ENCODE measurements around the gene F13A1.
A peak's percentile ranks its signal among the peaks of the same experiment; 100 is the strongest.
"Not testable (repeated sequence)": the region's sequence is repeated elsewhere in the genome, so short reads cannot be mapped to it uniquely, and the experiment has no call there.

The F13A1 gene

GRCh38 chr6:6317825-6318733, 2.4 kb downstream of the F13A1 start:
- no peak for DNase-seq (ENCODE audit: low read depth in 2 of 2)

GRCh38 chr6:6317386-6317785, 3.1 kb downstream of the F13A1 start:
- no peak for DNase-seq (ENCODE audit: low read depth in 2 of 2)

- DNase-seq (ENCODE audit: low read depth in 2 of 2): peak in 1 of 2 donors; percentile 15
Observed at GRCh38 chr6:6315660-6316059, 4.8 kb downstream of the F13A1 start.

- DNase-seq (ENCODE audit: low read depth in 2 of 2): no peak
Observed at GRCh38 chr6:6314596-6314995, 5.9 kb downstream of the F13A1 start.

GRCh38 chr6:6312901-6313441, 7.5 kb downstream of the F13A1 start:
- DNase-seq (ENCODE audit: low read depth in 2 of 2): no peak

GRCh38 chr6:6305575-6305974, 14.9 kb downstream of the F13A1 start:
- no peak for DNase-seq (ENCODE audit: low read depth in 2 of 2)

- DNase-seq (ENCODE audit: low read depth in 2 of 2): not testable (repeated sequence)
Observed at GRCh38 chr6:6300383-6300782, 20.1 kb downstream of the F13A1 start.

GRCh38 chr6:6293317-6293716, 27.1 kb downstream of the F13A1 start:
- no peak for DNase-seq (ENCODE audit: low read depth in 2 of 2)

- DNase-seq (ENCODE audit: low read depth in 2 of 2): no peak
Observed at GRCh38 chr6:6287415-6287814, 33.0 kb downstream of the F13A1 start.

GRCh38 chr6:6285679-6286078, 34.8 kb downstream of the F13A1 start:
- DNase-seq (ENCODE audit: low read depth in 2 of 2): no peak

- no peak for DNase-seq (ENCODE audit: low read depth in 2 of 2)
Observed at GRCh38 chr6:6284221-6284966, 36.1 kb downstream of the F13A1 start.

- no peak for DNase-seq (ENCODE audit: low read depth in 2 of 2)
Observed at GRCh38 chr6:6283746-6284145, 36.7 kb downstream of the F13A1 start.

GRCh38 chr6:6282716-6283115, 37.7 kb downstream of the F13A1 start:
- DNase-seq (ENCODE audit: low read depth in 2 of 2): no peak

- no peak for DNase-seq (ENCODE audit: low read depth in 2 of 2)
Observed at GRCh38 chr6:6277413-6277812, 43.0 kb downstream of the F13A1 start.

GRCh38 chr6:6270948-6271535, 49.4 kb downstream of the F13A1 start:
- no peak for DNase-seq (ENCODE audit: low read depth in 2 of 2)

- DNase-seq (ENCODE audit: low read depth in 2 of 2): no peak
Observed at GRCh38 chr6:6260196-6260722, 60.2 kb downstream of the F13A1 start.

GRCh38 chr6:6256886-6257285, 63.6 kb downstream of the F13A1 start:
- DNase-seq (ENCODE audit: low read depth in 2 of 2): no peak

- DNase-seq (ENCODE audit: low read depth in 2 of 2): no peak
Observed at GRCh38 chr6:6256259-6256658, 64.2 kb downstream of the F13A1 start.

- DNase-seq (ENCODE audit: low read depth in 2 of 2): no peak
Observed at GRCh38 chr6:6251555-6252280, 68.7 kb downstream of the F13A1 start.

GRCh38 chr6:6248651-6249050, 71.8 kb downstream of the F13A1 start:
- DNase-seq (ENCODE audit: low read depth in 2 of 2): no peak

GRCh38 chr6:6246544-6246943, 73.9 kb downstream of the F13A1 start:
- DNase-seq (ENCODE audit: low read depth in 2 of 2): no peak
